Right lobe of liver (tissue), 4 donors: ENCODE data around the gene ERRFI1.

Experiments used
- CTCF ChIP-seq, 4 donors: fragments of 200-600 bp in 3 of 4; fragments of 450-650 bp in 1 of 4; IDR thresholded peaks; one replicate each; pipeline versions ENCODE4 v1.5.1 to v1.8.0; 2016 to 2022; ENCODE audit warnings: antibody characterized with exemption in 4 of 4, mild to moderate bottlenecking in 2 of 4
- POLR2A ChIP-seq: fragments of 450-650 bp; IDR thresholded peaks from one replicate; pipeline ENCODE4 v1.6.1; 2017; ENCODE audit warnings: antibody characterized with exemption, mild to moderate bottlenecking
- donor health status: DM: no; HTN: no; CAD: no.
- donor health status: DM: no; HTN: no; CAD: no.
- donor health status: DM: no; HTN: yes; CAD: no.

DNA sequence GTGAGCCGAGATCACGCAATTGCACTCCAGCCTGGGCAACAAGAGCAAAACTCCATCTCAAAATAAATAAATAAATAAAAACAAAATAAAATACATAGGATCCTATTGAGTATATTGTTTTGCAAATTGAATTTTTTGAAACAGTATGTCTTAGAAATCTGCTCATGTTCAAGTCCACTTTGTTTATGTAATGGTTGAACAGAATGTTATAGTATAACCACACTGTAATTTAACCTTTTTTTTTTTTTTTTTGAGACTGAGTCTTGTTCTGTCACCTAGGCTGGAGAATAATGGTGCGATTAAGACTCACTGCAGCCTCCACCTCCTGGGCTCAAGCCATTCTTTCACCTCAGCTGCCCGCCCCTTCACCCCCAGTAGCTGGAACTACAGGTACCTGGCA is 33.2 kb downstream of the ERRFI1 start:
- TF ChIP-seq CTCF (IDR thresholded peaks at IDR 0.05) (no peak), POLR2A (no peak)
